GM12891 (cell line): Measurements from ENCODE around the gene RNASE7.

ENCODE experiments used
- POLR2A ChIP-seq: IDR thresholded peaks from 2 replicates; pipeline ENCODE4 v1.6.1; 2011; ENCODE audit warnings: low read depth, low read length, control low read depth
- POLR2AphosphoS5 ChIP-seq: IDR thresholded peaks from 2 replicates; pipeline ENCODE4 v1.6.1; 2011; ENCODE audit warnings: low read depth, low read length, control low read depth
- SPI1 ChIP-seq: IDR thresholded peaks from 2 replicates; pipeline ENCODE4 v1.6.1; 2011; ENCODE audit warnings: low read depth, low read length, control low read depth

DNA sequence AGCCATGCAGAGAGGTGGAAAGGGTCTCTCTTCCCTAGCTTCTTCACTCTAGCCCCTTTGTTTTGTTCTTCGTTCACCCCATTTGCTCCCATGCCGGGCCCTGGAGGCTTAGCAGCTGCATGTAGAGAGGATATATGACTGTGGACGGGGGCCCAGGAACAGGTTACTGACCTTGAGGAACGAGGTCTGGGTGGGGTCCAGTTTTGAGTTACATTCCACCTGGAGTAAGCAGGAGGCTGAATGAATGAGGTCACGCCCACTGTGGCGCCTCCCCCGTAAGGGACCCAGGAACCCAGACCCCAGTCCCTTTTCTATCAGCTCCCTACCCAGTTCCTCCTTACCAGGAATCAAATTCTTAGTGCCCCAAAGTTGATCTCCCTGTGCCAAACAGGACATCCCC is 23.9 kb upstream of the RNASE7 start:
- TF ChIP-seq POLR2AphosphoS5 (no peak), SPI1 (no peak), POLR2A (no peak)
